A172 (cell line): Measurements from ENCODE around the gene C21orf91. TPM values are rescaled to one million over a fixed set of nuclear protein-coding genes. Genes with fewer than 3 reads are reported as not detected.

Experiments
- DNase-seq: peaks from one replicate; pipeline ENCODE4 v3.0.0-alpha.2; 2015; ENCODE audit warnings: low spot score
- total RNA-seq: library from RNA; depleted of rRNA; stranded (reverse); fragments of >200 nt; shearing (Covaris generic); gene quantifications from 2 replicates; pipeline ENCODE4 v1.2.3, GENCODE V29; 2014

C21orf91 gene
- total RNA-seq, 1 experiment from 2014 or later: 11.4 TPM

- DNase-seq: no peak
These were observed 21.2 kb downstream of the C21orf91 start for GRCh38 chr21:17797967-17798366.

DNA sequence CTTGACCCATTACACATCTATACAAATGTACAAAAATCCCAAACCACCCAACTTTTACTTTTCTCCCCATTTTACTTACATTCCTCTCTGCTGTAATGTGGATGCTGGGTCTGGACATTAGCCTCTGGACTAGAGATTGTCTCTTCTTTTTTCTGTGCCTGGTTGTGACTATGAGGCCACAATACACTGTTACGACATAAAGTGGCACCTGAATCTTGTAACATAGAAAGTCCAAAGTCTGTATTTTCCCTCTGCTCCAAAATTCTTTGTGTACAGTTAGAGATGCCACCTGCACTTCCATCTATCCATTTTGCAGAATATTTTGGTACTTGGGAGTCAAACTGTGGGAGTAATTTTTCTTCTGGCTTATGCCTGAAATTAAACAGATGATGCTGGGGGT lies 22.7 kb downstream of the C21orf91 start:
- DNase-seq: no peak

DNA sequence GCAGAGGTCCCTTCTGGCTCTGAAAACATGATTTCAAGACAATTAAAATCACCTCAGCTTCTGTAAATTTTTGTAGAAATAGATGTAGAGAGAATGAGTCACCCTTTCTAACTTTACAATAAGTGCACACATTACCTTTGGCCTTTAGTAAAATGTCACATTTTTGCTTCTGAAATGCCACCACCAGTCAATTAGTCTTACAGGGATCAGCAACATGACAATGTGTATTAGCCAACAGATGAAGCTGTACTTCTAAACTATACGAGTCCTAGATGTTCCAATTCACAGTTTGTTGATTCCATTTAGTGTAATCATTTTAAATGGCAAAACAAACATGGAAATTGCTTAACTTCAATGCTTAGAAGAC lies 23.1 kb downstream of the C21orf91 start:
- DNase-seq: no peak

DNA sequence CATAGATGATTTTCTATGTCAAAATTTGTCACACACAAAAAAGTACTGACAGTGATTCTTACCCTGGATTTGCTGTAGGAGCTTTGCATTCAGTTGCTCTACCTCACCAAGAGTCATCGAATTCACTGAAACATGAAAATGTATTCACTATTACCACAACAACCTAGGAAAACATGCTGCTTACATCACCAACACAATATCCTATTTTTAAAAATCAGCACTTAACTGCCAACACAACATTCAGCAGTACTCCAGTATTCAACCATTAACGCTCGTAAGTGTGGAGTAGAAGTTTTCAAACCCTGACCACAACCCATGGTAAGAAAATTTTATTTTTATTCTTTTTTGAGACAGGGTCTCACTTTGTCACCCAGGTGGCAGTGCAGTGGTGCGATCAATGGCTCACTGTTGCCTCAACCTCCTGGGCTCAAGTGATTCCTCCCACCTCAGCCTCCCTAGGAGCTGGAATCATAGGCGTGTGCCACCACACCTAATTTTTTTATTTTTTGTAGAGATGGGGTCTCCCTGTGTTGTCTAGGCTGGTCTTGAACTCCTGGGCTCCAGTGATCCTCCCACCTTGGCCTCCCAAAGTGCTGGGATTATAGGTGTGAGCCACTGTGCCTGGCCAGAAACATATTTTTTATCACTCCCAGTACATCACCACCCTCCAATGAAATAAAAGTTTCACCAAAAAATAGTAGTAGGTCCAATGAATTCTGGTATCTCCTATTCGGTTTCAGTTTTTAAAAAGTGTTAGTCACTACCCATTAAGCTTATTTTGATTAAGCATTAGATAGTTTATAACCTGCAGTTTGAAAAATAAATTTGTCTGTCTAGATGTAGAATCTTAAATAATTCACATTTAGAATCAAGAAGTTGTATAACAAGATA lies 23.8 kb downstream of the C21orf91 start:
- no peak for DNase-seq

- no peak for DNase-seq
These were observed 24.5 kb downstream of the C21orf91 start for GRCh38 chr21:17794518-17795145.

GRCh38 chr21:17793246-17794123 lies 25.7 kb downstream of the C21orf91 start:
- peak; percentile 40 for DNase-seq

GRCh38 chr21:17789656-17790055 lies 29.5 kb downstream of the C21orf91 start:
- DNase-seq: no peak

GRCh38 chr21:17789069-17789468 lies 30.1 kb downstream of the C21orf91 start:
- no peak for DNase-seq

GRCh38 chr21:17786851-17787181 lies 32.3 kb downstream of the C21orf91 start:
- DNase-seq: no peak

DNA sequence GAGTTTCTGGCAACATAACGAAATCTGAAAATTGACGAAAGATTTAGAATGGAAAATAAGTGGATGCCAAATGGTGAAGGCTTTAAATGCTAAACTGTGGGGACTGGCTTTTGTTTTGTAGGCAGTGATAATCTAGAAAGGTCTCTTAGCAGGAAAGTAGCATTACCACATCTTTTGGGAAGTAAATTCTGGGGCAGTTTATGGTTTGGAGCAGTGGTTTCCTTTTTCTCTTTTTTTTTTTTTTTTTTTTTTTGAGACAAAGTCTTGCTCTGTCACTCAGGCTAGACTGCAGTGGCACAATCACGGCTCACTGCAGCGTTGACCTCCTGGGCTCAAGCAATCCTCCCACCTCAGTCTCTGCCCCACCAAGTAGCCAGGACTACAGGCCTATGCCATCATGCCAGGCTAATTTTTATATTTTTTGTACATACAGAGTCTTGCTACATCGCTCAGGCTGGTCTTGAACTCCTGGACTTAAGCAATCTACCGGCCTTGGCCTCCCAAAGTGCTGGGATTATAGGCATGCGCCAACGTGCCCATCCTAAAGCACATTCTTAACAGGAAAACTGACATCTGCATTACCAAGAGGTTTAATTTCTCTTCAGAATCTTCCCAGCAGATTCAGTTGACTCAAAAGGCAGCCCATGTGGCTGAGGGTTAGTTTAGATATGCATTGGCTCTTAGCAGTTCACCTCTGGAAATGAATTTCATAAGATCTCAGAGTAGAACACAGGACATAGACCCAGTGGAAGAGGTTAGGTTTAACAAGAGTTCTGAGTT lies 32.9 kb downstream of the C21orf91 start:
- no peak for DNase-seq

- DNase-seq: no peak
These were observed 33.8 kb downstream of the C21orf91 start for GRCh38 chr21:17785403-17785788.

DNA sequence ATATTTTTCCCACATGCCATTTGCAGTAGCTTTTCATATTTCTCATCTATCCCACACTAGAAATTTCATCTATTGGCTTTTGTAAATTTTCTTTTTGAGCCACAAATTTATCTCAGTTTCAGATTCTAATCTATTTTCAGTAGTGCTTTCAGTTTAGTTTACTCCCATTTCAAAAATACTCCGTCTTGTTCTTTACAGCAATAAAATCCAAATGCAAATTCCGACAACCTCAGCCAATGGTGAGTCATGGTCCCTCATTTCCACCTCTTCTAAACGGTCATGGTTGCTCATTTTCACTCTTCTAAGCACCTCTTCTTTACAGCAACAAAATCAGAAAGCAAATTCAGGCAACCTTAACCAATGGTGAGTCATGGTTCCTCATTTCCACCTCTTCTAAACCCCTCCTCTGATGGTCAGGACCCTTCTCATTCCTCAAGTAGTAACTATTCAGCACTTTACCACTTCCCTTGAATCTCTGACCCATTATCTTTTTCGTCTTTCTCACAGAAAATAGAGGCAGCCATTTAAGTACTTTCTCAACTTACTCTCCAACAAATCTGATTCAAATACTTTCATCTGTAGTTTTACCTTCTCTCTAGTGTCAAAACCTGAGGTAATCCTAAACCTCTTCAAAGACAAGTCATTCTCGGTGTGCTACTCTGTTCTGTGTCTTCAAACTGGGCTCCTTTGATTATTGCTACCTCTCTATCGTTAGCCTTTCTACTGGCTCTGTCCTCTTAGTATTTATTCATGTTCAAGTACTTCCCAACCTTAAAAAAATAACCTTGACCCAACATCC lies 34.4 kb downstream of the C21orf91 start:
- DNase-seq: no peak

GRCh38 chr21:17784180-17784598 lies 35.0 kb downstream of the C21orf91 start:
- DNase-seq: no peak

- no peak for DNase-seq
These were observed 35.5 kb downstream of the C21orf91 start for GRCh38 chr21:17783481-17784179.

DNA sequence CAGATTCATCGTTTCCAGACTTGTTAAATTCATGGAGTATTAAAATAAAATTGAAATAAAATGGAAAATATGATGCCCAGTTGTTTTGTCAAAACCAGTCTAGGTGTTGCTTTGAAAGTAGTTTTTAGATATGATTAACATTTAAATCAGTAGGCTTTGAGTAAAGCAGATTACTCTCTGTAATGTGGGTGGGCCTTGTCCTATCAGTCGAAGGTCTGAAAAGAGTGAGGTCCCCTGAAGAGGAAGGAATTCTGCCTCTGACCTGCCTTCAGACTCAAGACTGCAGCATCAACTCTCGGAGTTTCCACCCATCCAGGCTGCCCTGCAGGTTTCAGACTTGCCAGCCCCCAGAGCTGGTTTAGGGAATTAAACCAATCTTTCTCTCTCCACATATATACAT lies 36.2 kb downstream of the C21orf91 start:
- DNase-seq: no peak

GRCh38 chr21:17782051-17782450 lies 37.1 kb downstream of the C21orf91 start:
- no peak for DNase-seq

DNA sequence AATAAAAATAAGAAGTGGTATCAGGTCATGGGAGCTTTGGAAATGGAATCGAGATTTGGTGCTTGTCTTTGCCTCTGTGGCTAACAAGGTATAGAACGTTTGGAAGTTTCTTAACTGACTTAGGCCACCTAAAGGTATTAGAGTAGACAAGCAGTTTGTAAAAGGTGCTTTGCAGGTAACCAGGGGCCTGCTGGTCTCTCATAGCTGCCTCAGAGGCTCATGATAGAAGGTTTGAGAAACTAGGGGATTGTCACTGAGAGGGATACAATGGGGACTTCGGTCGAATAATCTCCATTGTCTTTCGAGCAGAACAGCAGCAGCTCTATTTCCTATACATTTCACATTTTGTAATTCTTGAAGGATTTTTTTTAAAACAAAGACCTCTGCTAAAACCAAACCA lies 37.6 kb downstream of the C21orf91 start:
- no peak for DNase-seq

DNA sequence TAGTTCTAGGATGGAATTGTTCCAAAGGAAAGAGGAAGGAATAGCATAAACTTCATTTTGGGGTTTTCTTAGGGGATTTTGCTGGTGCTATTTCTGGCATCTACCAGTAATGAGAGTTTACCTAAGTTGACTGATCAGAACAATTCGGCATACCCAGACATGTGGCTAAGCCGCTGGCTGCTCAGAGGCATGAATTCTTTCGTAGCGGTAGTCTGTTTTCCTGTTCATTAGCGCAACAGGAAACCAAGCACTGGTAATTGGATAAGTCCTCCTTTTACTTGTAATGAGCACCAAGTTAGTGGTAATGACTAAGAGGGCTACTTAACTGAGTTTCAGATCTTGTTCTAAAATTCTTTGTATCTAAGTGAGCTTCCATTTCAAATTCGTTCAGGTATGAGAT lies 38.6 kb downstream of the C21orf91 start:
- DNase-seq: no peak

- DNase-seq: no peak
These were observed 39.2 kb downstream of the C21orf91 start for GRCh38 chr21:17779980-17780379.

DNA sequence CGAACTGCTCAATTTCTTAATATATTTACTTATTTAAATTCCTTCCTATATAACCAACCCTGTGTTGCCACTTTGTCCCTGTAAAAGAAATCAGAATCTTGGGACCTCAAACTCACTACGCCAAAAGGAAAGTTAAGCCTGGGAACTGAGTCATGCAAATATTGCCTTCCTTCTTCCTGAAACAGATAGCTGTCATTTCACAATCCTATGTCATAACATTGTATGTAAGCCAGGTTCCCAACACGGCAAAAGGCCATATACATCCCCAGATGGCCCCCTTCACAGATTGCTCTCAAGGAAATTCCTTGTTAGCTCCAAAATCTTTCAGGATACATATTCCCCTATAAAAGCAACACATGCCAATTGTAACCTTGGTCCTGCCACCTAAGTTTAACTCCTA lies 39.7 kb downstream of the C21orf91 start:
- DNase-seq: no peak
